Skeletal muscle satellite cell (primary cell): ENCODE data around the gene RRP36.
A peak's percentile ranks its signal among the peaks of the same experiment; 100 is the strongest.

ENCODE experiments used
- H3K27me3 ChIP-seq: 2 replicates; pipeline ENCODE4 v1.7.0; 2013; ENCODE audit warnings: low read length; ENCODE audit not compliant: control insufficient read depth, insufficient read depth
- H3K36me3 ChIP-seq: 2 replicates; pipeline ENCODE4 v1.7.0; 2013; ENCODE audit warnings: mild to moderate bottlenecking, control low read depth, low read length; ENCODE audit not compliant: insufficient read depth
- H3K4me1 ChIP-seq: 2 replicates; pipeline ENCODE4 v1.7.0; 2013; ENCODE audit warnings: low read length; ENCODE audit not compliant: control insufficient read depth, insufficient read depth
- H3K4me2 ChIP-seq: 2 replicates; pipeline ENCODE4 v1.7.0; 2013; ENCODE audit warnings: mild to moderate bottlenecking, low read length
- H3K4me3 ChIP-seq: 2 replicates; pipeline ENCODE4 v1.7.0; 2013; ENCODE audit warnings: low read length
- H3K9ac ChIP-seq: 2 replicates; pipeline ENCODE4 v1.7.0; 2013; ENCODE audit warnings: mild to moderate bottlenecking, low read depth, low read length, moderate library complexity
- H3K9me3 ChIP-seq: replicated peaks from 2 replicates; pipeline ENCODE4 v1.7.0; 2013; ENCODE audit warnings: mild to moderate bottlenecking, control low read depth, low read length

RRP36 gene

DNA sequence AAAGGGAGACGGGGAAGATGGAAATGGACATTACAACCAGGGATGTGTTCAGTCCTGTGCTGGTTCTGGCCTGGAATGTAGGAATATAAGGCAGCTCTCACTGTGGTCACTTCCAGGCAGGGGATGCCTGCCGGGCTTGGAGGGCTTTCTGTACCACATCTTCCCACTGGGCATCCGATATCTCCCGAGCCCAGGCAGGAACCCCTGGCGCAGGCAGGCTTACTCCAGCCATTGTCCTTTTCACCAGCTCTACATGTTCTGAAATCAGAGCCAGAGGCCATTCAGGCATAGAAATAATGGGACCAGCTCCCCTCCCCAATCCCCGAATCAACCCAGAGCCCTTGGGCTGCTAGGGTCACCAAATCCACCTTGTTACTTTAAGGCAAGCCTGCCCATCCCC lies 9.1 kb upstream of the RRP36 start:
- peaks cover 50% of the 10 kb centered on the region for H3K36me3 ChIP-seq
- no peaks in the 10 kb centered on the region for H3K9me3 ChIP-seq
- peak overlapping the region; percentile 100 for H3K4me2 ChIP-seq
- H3K4me1 ChIP-seq = peaks cover 31% of the 10 kb centered on the region
- H3K4me3 ChIP-seq = peak overlapping the region; percentile 86
- H3K27me3 ChIP-seq = no peaks in the 10 kb centered on the region
- H3K9ac ChIP-seq = peak overlapping the region; percentile 89

GRCh38 chr6:43013097-43013842 lies 8.2 kb upstream of the RRP36 start:
- H3K9me3 ChIP-seq = no peaks in the 10 kb centered on the region
- H3K27me3 ChIP-seq = no peaks in the 10 kb centered on the region
- peaks cover 31% of the 10 kb centered on the region for H3K4me1 ChIP-seq
- H3K9ac ChIP-seq = peak overlapping the region; percentile 89
- H3K4me2 ChIP-seq = peak overlapping the region; percentile 100
- peak overlapping the region; percentile 86 for H3K4me3 ChIP-seq
- peaks cover 50% of the 10 kb centered on the region for H3K36me3 ChIP-seq

- Histone ChIP-seq H3K9ac (peak within 1 kb of the TSS; percentile 89), H3K4me1 (peaks cover 31% of the 10 kb centered on the region)
Measured at GRCh38 chr6:43013843-43014433, 7.5 kb upstream of the RRP36 start, which contains the start of the genes KLHDC3 and MEA1. Gene KLHDC3 (plus strand): TSS chr6:43014249. CDS start chr6:43017193, 2,944 bp downstream. Gene MEA1 (minus strand): TSS chr6:43013946. CDS start chr6:43013813, 133 bp downstream.

GRCh38 chr6:43014434-43014909 lies 7.0 kb upstream of the RRP36 start:
- peaks cover 50% of the 10 kb centered on the region for H3K36me3 ChIP-seq
- H3K9ac ChIP-seq = peak overlapping the region; percentile 88
- peak overlapping the region; percentile 81 for H3K4me2 ChIP-seq
- no peaks in the 10 kb centered on the region for H3K27me3 ChIP-seq
- no peaks in the 10 kb centered on the region for H3K9me3 ChIP-seq
- H3K4me3 ChIP-seq = peak overlapping the region; percentile 84
- H3K4me1 ChIP-seq = peaks cover 31% of the 10 kb centered on the region

More at GRCh38 chr6:43013843-43014433, 7.5 kb upstream of the RRP36 start, which contains the start of the genes KLHDC3 and MEA1:
- peaks cover 50% of the 10 kb centered on the region for H3K36me3 ChIP-seq
- peak within 1 kb of the TSS; percentile 100 for H3K4me2 ChIP-seq
- H3K27me3 ChIP-seq = no peaks in the 10 kb centered on the region
- H3K9me3 ChIP-seq = no peaks in the 10 kb centered on the region
- peak within 1 kb of the TSS; percentile 86 for H3K4me3 ChIP-seq

DNA sequence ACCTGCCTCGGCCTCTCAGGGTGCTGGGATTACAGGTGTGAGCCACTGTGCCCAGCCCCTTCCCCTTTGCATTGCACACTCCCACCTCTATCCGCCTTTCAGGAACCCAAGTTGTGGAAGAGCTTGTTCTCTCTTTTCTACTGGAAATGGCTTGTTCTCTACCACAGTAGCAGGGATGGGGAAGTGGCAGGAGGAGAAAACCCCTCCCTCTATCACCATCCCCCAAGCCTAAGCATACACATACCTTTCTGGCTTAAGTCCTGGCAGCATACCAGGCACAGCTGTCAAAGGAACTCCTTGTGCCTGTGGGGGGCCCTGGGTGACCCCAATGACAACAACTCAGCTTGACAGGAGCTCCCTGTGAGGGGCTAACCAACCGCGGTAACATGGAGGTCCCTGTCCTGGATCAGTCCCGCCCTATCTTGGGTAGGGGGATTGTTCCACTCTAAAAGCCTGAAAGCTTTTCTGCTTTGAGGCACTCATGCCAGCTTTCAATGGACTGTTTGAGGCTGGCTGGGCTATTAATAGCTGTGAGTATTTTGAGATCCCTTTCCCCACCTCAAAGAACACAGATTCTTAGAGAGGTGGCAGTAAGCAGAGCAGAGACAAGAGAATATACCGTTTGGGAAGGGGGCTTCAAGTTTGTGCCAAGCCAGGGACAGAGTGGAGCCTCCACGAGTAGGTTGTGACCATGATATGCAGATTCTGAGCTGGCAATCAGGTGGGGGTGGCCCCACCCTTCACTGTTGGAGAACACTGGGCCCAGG lies 5.1 kb upstream of the RRP36 start:
- no peaks in the 10 kb centered on the region for H3K27me3 ChIP-seq
- no peak overlapping the region for H3K9ac ChIP-seq
- H3K4me3 ChIP-seq = no peak overlapping the region
- peaks cover 53% of the 10 kb centered on the region for H3K36me3 ChIP-seq
- H3K9me3 ChIP-seq = no peaks in the 10 kb centered on the region
- H3K4me2 ChIP-seq = no peak overlapping the region
- peaks cover 42% of the 10 kb centered on the region for H3K4me1 ChIP-seq

DNA sequence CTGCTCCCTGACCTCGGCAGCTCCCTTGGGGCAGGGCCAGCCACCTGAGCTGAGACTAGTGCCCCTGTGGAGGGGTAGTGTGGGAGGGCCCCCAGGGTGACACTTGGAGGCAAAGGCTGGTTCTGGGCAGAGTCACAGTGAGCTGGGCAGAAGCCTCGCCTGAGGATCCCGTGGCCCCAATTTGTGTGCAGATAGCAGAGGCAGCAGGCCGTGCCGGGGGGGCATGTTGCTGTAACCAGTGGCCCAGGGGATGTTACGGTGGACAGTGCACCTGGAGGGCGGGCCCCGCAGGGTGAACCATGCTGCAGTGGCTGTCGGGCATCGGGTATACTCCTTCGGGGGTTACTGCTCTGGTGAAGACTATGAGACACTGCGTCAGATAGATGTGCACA lies 4.5 kb upstream of the RRP36 start:
- Histone ChIP-seq H3K9me3 (no peaks in the 10 kb centered on the region), H3K9ac (no peak overlapping the region), H3K36me3 (peaks cover 51% of the 10 kb centered on the region), H3K4me1 (peaks cover 39% of the 10 kb centered on the region), H3K4me2 (no peak overlapping the region), H3K27me3 (no peaks in the 10 kb centered on the region), H3K4me3 (no peak overlapping the region)

DNA sequence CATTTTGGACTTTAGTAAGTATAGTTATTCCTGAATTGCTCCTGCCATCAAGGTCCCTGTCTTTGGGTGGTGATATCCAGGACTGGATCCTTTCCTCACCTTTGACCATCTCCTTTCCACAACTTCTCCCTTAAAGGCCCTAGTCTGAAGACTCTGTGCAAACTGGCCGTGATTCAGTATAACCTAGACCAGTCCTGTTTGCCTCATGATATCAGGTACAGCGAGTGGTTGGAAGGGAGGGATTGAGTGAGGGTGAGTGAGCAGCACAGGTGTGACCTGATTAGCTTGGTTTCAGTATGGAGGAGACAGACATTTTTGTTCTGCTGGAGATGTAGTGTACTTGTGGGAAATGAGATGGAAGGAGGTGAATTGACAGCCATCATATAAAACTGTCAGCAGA lies 2.3 kb upstream of the RRP36 start:
- Histone ChIP-seq H3K9me3 (no peaks in the 10 kb centered on the region), H3K4me1 (peaks cover 26% of the 10 kb centered on the region), H3K36me3 (peaks cover 53% of the 10 kb centered on the region), H3K4me3 (no peak overlapping the region), H3K9ac (no peak overlapping the region), H3K4me2 (no peak overlapping the region), H3K27me3 (no peaks in the 10 kb centered on the region)

GRCh38 chr6:43020052-43020705 lies 1.2 kb upstream of the RRP36 start:
- Histone ChIP-seq H3K9me3 (no peaks in the 10 kb centered on the region), H3K4me3 (no peak overlapping the region), H3K4me1 (peaks cover 21% of the 10 kb centered on the region), H3K27me3 (no peaks in the 10 kb centered on the region), H3K36me3 (peaks cover 63% of the 10 kb centered on the region), H3K9ac (peak overlapping the region; percentile 98), H3K4me2 (no peak overlapping the region)

DNA sequence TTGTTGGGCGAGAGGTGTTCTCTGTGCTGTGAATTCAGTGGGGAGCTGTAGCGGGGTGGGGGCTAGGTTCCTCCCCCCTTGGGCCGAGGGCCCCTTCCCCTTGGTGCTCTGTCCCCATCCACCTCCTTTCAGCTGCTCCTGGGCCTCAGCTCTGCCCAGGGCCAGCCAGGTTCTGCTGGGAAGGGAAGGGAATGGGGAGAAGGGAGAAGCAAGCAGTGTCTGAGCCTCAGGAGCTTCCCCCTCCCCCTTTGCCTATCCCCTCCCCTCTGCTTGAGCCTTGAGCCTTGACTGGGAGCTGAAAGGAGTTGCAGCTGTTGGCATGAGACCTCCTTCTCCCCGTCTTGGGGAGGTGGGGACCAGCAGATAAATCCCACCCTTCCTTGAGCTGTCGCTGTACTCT lies 576 bp upstream of the RRP36 start:
- Histone ChIP-seq H3K4me2 (peak overlapping the region; percentile 96), H3K9me3 (no peaks in the 10 kb centered on the region), H3K9ac (peak overlapping the region; percentile 98), H3K27me3 (no peaks in the 10 kb centered on the region), H3K36me3 (peaks cover 67% of the 10 kb centered on the region), H3K4me1 (peaks cover 18% of the 10 kb centered on the region), H3K4me3 (peak overlapping the region; percentile 100)

DNA sequence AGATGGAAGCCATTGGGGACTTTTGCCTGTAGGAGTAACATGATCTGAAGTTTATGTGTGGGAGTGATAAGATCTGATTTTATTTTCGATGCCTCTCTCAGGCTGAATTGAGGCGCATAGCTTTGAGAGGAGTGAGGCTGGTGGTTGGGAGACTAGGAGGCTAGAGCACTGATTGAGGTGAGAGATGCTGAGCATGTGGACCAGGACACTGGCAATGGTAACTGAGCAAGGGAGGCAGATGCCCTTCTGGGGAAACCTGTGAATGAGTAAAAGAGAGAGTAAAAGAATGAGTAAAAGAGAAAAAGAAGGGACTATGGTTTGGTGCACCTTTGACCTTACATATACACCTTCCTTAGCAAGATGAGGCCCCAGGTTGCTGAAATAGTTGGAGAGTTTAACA lies 3.0 kb downstream of the RRP36 start:
- peaks cover 10% of the 10 kb centered on the region for H3K4me1 ChIP-seq
- peaks cover 73% of the 10 kb centered on the region for H3K36me3 ChIP-seq
- H3K27me3 ChIP-seq = no peaks in the 10 kb centered on the region
- H3K9me3 ChIP-seq = no peaks in the 10 kb centered on the region
- H3K4me3 ChIP-seq = no peak overlapping the region
- no peak overlapping the region for H3K9ac ChIP-seq
- no peak overlapping the region for H3K4me2 ChIP-seq

GRCh38 chr6:43026365-43026764 lies 4.9 kb downstream of the RRP36 start:
- no peaks in the 10 kb centered on the region for H3K27me3 ChIP-seq
- peaks cover 65% of the 10 kb centered on the region for H3K36me3 ChIP-seq
- no peak overlapping the region for H3K4me2 ChIP-seq
- H3K4me1 ChIP-seq = peaks cover under 1% of the 10 kb centered on the region
- no peak overlapping the region for H3K9ac ChIP-seq
- H3K9me3 ChIP-seq = no peaks in the 10 kb centered on the region
- H3K4me3 ChIP-seq = no peak overlapping the region
